Dendritic cell treated with granulocyte-macrophage colony-stimulating factor and Interleukin-4, amounts not matched to agents 40 ng/mL and 50 ng/mL, for 4 days (primary cell): ENCODE measurements around the gene ERCC2.
"Not testable (repeated sequence)": the region's sequence is repeated elsewhere in the genome, so short reads cannot be mapped to it uniquely, and the experiment has no call there.

Experiments used
- H3K27ac Mint-ChIP-seq: one replicate; pipeline ENCODE4 v1.8.0; 2022; ENCODE audit warnings: mild to moderate bottlenecking, mixed read lengths
- H3K27me3 Mint-ChIP-seq: one replicate; pipeline ENCODE4 v1.8.0; 2022; ENCODE audit warnings: mild to moderate bottlenecking, mixed read lengths
- H3K36me3 Mint-ChIP-seq: one replicate; pipeline ENCODE4 v1.8.0; 2022; ENCODE audit warnings: low read depth, mixed read lengths
- H3K4me1 Mint-ChIP-seq: one replicate; pipeline ENCODE4 v1.8.0; 2022; ENCODE audit warnings: low read depth, mixed read lengths
- H3K4me3 Mint-ChIP-seq: one replicate; pipeline ENCODE4 v1.8.0; 2022; ENCODE audit warnings: mild to moderate bottlenecking, moderate library complexity, mixed read lengths
- H3K9me3 Mint-ChIP-seq: one replicate; pipeline ENCODE4 v1.8.0; 2022; ENCODE audit warnings: mixed read lengths
- intact Hi-C: fragments of 100-400 bp; cut with micrococcal nuclease; formaldehyde crosslinking; loops from one replicate; pipeline ENCODE4 v1.15.0; 2022

Gene ERCC2

DNA sequence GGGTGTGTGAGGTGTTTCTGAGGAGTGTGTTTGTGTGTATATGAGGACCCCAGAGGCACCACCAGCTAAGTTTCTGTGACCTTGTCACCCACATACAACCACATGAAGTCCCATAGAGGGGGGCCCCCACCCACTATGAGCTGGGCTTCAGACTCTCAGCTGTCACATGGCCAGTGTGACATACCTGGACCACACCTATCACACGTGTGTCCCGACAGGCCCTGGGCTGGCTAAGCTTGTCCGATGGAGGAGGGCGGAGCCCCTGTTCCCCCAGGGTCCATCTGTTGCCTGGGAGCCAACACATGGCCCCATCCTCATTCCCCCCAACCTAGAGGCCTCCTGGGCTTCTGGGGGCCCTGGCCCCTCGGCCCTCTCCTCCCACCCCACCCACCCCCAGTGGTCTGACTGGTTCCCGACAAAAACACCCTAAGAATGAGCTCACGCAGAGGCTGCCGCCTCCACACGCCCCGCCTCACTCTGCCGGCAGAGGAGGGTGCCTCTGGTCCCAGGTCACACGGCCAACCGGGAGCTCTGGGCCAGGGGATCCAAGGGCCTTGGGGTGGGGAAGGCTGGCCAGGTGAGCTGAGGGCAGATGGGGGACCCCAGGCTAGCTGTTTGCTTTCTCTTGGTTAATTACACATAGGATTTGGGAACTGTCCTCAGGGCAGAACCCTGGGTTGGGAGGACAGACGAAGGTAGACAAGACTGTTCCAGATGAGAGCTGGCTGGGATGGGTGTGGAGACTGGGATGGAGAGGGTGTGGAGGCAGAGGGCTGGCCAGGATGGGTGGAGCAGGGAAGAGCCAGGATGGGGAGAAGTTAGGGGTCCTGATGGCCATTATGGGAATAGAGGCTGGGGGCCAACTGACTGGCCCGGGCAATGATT, 25.5 kb downstream of the ERCC2 start:
- Mint-ChIP-seq H3K36me3 (peaks cover 3% of the 10 kb centered on the region), H3K4me1 (no peaks in the 10 kb centered on the region), H3K4me3 (no peak overlapping the region), H3K27ac (no peak overlapping the region), H3K9me3 (no peaks in the 10 kb centered on the region), H3K27me3 (peaks cover 37% of the 10 kb centered on the region)
- intact Hi-C loops, result no loop called here

DNA sequence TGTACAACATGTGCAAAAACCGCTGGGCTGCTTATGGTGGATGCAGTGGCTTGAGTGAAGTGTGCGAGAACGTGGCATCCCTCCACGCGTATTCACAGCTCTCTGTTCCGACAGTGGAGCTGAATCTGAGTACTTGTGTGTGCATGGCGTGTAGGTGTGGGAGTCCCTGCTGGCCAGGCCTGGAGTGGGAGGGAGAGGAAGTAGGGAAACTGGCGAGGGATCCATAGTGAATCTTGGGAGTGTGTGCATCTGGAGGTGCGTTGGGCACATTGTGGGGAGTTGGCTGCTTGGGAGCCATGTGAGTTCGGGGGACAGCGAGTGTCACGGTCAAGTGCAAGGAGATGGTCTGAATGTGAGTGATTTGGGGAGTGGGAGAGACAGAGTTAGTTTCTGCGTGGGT, 27.5 kb downstream of the ERCC2 start:
- H3K27ac Mint-ChIP-seq, result no peak overlapping the region
- no peak overlapping the region for H3K4me3 Mint-ChIP-seq
- intact Hi-C loops, result no loop called here

DNA sequence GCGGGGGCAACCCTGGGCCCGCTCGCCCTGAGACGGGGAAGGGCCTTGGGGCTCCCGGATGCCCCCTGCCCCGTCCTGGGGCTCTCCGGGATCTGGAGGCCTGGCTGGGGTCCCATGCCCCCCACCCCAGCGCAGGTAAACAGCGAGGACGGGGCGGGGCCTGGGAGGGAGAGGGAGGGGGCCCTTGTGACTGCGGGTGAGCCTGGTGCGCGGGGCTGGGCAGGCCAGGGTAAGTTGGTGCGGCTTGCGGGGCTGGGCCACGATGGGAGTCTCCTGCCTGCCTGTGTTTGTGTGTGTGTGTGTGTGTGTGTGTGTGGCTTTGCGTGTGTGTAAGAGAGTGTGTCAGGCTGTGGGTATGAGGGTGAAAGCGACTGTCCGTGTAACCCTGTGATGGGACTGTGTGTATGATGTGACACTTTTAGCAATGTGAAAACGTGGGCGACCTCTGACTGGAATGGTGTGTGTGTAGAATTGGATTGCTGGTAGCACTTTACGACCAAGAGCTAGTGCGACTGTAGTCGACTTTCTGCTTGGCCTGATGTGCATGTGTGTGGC, 29.4 kb downstream of the ERCC2 start:
- Mint-ChIP-seq H3K27me3 (peaks cover 25% of the 10 kb centered on the region), H3K9me3 (no peaks in the 10 kb centered on the region), H3K27ac (no peak overlapping the region), H3K36me3 (no peaks in the 10 kb centered on the region), H3K4me1 (no peaks in the 10 kb centered on the region), H3K4me3 (no peak overlapping the region)
- intact Hi-C loops, result no loop called here

More for the DNA sequence above, 27.5 kb downstream of the ERCC2 start:
- H3K9me3 Mint-ChIP-seq, result no peaks in the 10 kb centered on the region
- no peaks in the 10 kb centered on the region for H3K36me3 Mint-ChIP-seq
- no peaks in the 10 kb centered on the region for H3K4me1 Mint-ChIP-seq
- peaks cover 36% of the 10 kb centered on the region for H3K27me3 Mint-ChIP-seq

DNA sequence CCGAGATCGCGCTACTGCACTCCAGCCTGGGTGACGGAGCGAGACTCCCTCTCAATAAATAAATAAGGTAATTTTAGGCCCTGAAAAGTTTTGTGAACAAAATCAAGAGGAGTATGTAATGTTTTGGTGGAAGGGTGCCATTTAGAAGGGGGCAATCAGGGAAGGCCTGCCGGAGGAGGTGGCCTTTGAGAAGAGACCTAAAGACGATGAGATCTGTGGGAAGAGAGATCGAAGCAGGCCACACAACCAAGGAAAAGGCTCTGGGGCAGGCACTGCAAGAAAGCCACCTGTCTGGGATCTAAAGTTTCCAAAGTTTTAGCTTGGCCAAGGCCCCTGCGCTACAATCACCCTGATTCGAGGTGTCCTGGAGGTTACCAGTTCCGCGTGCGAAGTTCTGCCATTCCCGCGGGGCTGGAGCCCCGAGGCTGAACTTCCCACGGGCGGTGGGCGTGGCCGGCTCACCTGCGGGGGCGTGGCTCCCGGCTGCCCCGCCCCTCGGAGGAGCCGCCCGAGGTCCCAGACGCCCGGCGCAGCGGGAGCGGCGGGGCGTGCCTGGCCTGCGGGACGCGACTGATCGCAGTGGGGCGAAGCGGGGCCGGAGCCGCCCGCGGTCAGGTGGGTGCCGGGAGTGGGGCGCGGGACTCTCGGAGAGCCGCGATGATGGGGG, 30.0 kb downstream of the ERCC2 start, which contains the start of gene KLC3:
TSS of gene KLC3 (plus strand) at position 519 of the 667 bp plus-strand sequence. CDS start 4,792 bp downstream, outside the sequence.
- H3K4me3 Mint-ChIP-seq, result no peak within 1 kb of the TSS
- H3K36me3 Mint-ChIP-seq, result no peaks in the 10 kb centered on the region
- intact Hi-C loops, result no loop called here
- no peaks in the 10 kb centered on the region for H3K9me3 Mint-ChIP-seq
- no peaks in the 10 kb centered on the region for H3K4me1 Mint-ChIP-seq
- H3K27ac Mint-ChIP-seq, result no peak within 1 kb of the TSS
- peaks cover 20% of the 10 kb centered on the region for H3K27me3 Mint-ChIP-seq

DNA sequence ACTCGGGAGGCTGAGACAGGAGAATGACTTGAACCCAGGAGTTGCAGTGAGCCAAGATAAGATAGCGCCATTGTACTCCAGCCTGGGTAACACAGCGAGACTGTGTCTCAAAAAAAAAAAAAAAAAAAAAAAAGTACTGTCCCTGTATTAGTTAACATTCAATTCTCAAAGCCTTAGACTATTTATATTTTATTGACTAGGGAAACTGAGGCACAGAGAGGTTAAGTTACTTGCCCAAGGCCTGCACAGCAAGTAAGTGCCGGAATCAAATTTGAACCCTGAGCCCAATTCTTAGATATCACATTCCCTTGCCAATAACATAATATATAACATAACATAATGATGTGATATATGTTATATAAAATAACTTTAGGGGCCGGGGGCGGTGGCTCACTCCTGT, 30.7 kb downstream of the ERCC2 start:
- intact Hi-C loops, result loop anchor here (5.0 kb wide), 1 partner anchor 87 kb away; the partner anchor contains the start of gene MARK4
- no peaks in the 10 kb centered on the region for H3K4me1 Mint-ChIP-seq
- no peaks in the 10 kb centered on the region for H3K9me3 Mint-ChIP-seq
- H3K27ac Mint-ChIP-seq, result no peak overlapping the region
- no peak overlapping the region for H3K4me3 Mint-ChIP-seq
- no peaks in the 10 kb centered on the region for H3K36me3 Mint-ChIP-seq
- peaks cover 15% of the 10 kb centered on the region for H3K27me3 Mint-ChIP-seq

DNA sequence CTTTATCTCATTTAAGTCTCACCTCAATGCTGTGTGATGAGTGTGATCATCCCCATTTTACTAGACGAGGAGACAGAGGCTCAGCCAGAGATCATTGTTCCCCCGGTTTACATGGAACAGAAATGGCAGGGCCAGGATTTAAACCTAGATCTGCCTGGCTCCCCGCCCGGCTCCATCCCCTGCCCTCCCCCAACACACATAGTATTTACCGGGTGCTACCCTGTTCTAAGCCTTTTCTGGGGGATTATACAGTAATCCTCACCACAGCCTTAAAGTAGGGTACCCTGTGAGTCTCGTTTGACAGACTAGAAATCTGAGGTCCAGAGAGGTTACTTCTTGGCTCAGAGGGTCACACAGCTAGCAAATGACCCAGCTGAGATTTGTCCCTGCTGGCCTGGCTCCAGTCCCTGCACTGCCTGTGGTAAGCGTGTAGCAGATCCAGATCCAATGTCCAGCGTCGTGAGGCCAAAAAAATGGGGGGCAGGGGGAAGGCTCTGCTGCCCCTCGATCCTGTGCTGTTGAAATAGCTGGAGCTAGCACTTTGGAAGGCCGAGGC, 33.6 kb downstream of the ERCC2 start:
- Mint-ChIP-seq H3K27me3 (peaks cover 15% of the 10 kb centered on the region), H3K4me1 (no peaks in the 10 kb centered on the region), H3K4me3 (no peak overlapping the region), H3K36me3 (no peaks in the 10 kb centered on the region), H3K9me3 (no peaks in the 10 kb centered on the region), H3K27ac (no peak overlapping the region)
- intact Hi-C loops, result loop anchor here (5.0 kb wide), 1 partner anchor 84 kb away; the partner anchor contains the start of gene MARK4

DNA sequence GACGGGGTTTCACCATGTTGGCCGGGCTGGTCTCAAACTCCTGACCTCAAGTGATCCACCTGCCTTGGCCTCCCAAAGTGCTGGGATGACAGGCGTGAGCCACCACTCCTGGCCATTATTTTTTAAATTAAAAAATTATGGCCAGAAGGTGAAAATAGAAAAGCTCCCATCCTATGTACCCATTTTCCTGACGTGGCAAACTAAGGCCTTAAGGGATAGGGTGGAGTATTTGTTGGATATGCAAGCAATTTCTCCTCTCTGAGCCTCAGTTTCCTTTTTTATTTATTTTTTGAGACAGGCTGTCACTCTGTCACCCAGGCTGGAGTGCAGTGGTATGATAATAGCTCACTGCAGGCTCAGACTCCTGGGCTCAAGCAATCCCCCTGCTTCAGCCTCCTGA, 35.5 kb downstream of the ERCC2 start:
- not testable (repeated sequence) for H3K27ac Mint-ChIP-seq, H3K4me3 Mint-ChIP-seq, H3K36me3 Mint-ChIP-seq, H3K9me3 Mint-ChIP-seq, H3K4me1 Mint-ChIP-seq
- intact Hi-C loops, result loop anchor here (5.0 kb wide), 1 partner anchor 83 kb away; the partner anchor contains the start of gene MARK4
- peaks cover 14% of the 10 kb centered on the region for H3K27me3 Mint-ChIP-seq

DNA sequence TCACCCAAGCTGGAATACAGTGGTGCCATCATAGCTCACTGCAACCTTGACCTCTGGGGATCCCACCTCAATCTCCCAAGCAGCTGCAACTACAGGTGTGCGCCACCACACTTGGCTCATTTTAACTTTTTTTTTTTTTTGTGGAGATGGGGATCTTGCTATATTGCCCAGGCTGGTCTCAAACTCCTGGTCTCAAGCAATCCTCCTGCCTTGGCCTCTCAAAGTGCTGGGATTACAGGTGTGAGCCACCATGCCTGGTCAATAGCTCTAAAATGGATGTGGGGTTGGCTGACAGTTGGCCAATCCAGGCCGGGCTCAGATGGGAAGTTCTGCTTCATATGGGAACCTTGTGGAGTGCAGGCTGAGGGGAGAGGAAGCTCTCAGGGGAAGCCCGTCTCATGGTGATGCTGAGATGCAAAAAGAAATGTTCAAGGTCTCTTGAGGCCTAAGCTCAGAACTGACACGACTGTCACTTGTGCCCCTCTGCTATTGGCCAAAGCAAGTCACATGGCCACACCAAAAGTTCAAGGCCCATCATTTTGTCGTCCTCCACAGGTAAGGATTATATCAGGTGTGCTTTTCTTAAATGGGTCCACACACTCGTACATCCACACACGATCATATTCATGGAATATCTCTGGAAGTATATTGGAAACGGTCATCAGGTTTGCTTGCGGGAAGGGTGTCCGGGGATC, 36.6 kb downstream of the ERCC2 start:
- intact Hi-C loops, result no loop called here
- Mint-ChIP-seq H3K27ac (no peak overlapping the region), H3K4me3 (no peak overlapping the region), H3K36me3 (no peaks in the 10 kb centered on the region), H3K4me1 (no peaks in the 10 kb centered on the region), H3K9me3 (no peaks in the 10 kb centered on the region), H3K27me3 (peaks cover 10% of the 10 kb centered on the region)

DNA sequence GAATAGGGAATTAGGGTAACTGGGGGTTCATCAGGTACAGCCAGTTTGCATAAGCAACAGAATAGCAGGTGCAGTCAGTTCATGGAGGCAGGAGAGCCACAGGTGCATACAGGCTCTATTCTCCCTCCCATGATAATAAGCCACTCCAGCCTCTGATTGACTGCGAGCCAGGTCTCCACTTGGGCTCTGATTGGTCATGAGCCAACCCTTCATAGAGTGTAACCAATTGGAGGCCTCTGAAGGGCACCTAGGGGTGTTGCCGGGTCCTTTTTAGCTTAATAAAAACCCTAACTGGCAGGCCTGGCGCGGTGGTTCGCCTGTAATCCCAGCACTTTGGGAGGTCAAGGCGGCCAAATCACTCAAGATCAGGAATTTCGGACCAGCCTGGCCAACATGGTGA, 39.0 kb downstream of the ERCC2 start:
- H3K4me1 Mint-ChIP-seq, result peaks cover 2% of the 10 kb centered on the region
- no peak overlapping the region for H3K4me3 Mint-ChIP-seq
- H3K36me3 Mint-ChIP-seq, result no peaks in the 10 kb centered on the region
- H3K27ac Mint-ChIP-seq, result no peak overlapping the region
- H3K9me3 Mint-ChIP-seq, result no peaks in the 10 kb centered on the region
- peaks cover 10% of the 10 kb centered on the region for H3K27me3 Mint-ChIP-seq
- intact Hi-C loops, result no loop called here

DNA sequence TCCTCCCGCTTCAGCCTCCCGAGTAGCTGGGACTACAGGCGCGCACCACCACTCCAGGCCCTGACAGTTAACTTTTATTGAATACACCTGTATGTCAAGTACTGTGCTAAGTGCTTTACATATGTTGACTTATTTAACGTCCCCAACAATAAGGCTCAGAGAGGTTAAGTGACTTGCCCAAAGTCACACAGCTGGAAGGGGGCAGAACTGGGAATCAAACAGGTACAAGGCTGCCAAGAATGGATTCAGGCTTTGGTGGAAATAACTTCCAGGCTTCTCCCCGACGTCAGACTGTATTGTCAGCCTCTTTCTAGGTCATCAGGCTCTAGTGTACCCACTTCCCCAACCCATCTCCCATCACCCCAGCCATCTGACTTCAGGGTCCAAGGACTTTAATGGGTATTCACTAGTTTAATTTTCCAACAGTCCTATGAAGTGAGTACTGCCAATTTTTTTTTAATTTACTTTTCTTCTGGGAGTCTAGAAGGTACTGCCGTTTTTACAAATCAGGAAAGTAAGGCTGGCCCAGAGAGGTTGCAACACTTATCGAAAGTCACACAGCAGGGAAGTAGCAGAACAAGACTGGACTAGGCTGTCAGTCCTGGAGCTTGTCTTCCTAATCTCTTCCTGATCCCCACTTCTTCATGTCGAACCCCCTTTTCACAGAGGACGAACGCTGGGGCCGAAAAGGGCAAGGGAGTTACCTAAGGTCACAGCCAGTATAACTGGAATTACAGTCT, 42.8 kb downstream of the ERCC2 start:
- Mint-ChIP-seq H3K4me1 (peaks cover 7% of the 10 kb centered on the region), H3K36me3 (no peaks in the 10 kb centered on the region), H3K27ac (no peak overlapping the region), H3K9me3 (no peaks in the 10 kb centered on the region), H3K4me3 (no peak overlapping the region), H3K27me3 (peaks cover 33% of the 10 kb centered on the region)
- intact Hi-C loops, result no loop called here

DNA sequence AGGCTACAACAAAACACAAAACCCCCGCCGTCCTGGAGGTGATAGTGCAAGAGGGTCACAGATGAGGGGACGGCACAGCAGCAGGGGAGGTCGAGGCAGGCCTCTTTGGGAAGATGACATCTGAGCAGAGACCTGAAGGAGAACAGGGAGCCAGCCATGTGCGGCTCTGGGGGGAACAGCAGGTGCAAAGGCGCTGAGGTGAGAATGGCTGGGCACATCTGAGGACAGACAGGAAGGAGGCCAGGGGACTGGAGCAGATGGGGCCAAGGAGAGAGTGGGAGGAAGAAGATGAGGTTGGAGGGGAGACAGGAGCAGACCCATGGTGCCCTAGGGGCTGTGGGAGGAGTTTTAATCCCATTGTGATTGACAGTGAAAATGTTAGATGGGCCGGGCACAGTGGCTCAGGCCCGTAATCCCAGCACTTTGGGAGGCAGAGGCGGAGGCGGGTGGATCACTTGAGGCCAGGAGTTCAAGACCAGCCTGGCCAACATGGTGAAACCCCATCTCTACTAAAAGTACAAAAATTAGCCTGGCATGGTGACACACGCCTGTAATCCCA, 45.9 kb downstream of the ERCC2 start:
- Mint-ChIP-seq H3K27me3 (peaks cover 42% of the 10 kb centered on the region), H3K4me3 (no peak overlapping the region), H3K4me1 (peaks cover 7% of the 10 kb centered on the region), H3K27ac (no peak overlapping the region), H3K9me3 (no peaks in the 10 kb centered on the region), H3K36me3 (no peaks in the 10 kb centered on the region)
- intact Hi-C loops, result no loop called here

DNA sequence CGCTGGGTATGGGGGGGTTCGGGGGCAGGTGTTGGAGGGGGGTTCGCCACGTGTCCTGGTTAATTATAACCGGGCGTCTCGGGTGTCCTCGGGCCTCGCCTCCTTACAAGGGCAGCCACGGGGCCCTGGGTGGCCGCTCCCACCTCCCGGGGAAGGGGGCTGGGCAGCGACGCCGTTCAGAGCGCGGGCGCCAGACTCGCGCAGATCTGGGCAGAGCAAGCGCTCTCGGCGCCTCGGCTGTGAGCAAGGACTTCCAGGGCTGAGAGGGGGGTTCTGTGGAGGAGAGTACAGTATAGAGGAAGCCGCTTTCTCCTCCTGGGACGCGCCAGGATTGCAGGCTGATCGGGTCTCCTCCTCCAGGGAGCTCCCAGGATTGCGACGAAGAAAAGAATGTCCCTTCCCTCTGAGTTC, 46.7 kb downstream of the ERCC2 start:
- Mint-ChIP-seq H3K36me3 (no peaks in the 10 kb centered on the region), H3K9me3 (no peaks in the 10 kb centered on the region), H3K4me1 (peaks cover 7% of the 10 kb centered on the region), H3K27me3 (peaks cover 42% of the 10 kb centered on the region), H3K4me3 (no peak overlapping the region), H3K27ac (no peak overlapping the region)
- intact Hi-C loops, result no loop called here
